Measurements from ENCODE around the gene SLC6A20.

SLC6A20 gene

DNA sequence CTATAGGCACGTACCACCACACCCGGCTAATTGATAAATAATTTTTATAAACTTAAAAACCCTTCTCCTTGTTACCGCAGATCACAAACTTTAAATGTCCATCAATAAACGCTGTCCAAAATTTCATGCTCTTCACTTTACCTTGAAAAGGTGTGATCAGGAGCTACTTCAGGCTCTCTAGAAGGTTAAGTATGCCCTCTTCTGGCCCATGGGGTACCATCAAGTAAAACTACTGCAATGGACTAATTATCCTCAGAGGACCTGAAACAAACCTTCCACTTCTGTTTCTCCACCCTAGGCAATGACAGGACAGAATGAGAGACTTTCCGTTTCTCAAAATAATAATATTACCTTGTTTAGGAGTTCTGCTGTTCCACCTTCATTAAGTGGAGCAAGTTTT, 36.4 kb upstream of the SLC6A20 start:
- peak; percentile 20 for DNase-seq (ENCODE audit: low read depth)
- TF ChIP-seq, protein P1, sequence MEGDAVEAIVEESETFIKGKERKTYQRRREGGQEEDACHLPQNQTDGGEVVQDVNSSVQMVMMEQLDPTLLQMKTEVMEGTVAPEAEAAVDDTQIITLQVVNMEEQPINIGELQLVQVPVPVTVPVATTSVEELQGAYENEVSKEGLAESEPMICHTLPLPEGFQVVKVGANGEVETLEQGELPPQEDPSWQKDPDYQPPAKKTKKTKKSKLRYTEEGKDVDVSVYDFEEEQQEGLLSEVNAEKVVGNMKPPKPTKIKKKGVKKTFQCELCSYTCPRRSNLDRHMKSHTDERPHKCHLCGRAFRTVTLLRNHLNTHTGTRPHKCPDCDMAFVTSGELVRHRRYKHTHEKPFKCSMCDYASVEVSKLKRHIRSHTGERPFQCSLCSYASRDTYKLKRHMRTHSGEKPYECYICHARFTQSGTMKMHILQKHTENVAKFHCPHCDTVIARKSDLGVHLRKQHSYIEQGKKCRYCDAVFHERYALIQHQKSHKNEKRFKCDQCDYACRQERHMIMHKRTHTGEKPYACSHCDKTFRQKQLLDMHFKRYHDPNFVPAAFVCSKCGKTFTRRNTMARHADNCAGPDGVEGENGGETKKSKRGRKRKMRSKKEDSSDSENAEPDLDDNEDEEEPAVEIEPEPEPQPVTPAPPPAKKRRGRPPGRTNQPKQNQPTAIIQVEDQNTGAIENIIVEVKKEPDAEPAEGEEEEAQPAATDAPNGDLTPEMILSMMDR (conservative IDR thresholded peaks at IDR 0.05; ENCODE audit: control insufficient read depth, insufficient read depth, low read depth, low read length): peak; percentile 29
- no peak overlapping the region for H3K4me3 ChIP-seq (ENCODE audit: control insufficient read depth, low read depth, low read length)

DNA sequence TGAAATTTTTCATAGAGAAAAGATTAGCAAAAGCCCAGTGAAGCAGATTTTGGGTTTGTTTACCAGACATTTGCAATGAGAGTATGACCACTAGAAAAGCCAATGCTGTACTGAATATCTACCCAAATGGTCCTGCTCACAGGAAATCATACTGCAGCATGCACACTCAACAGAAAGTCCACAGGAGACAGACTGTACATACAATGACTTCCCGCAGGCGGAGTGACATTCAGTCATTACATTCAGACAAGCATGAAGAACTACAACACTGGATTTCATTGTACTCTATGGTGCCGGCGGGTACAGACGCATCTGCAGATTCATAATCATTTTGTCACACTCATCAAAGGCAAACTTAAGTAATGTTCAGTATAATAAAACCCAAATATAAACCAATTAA, 33.8 kb upstream of the SLC6A20 start:
- TF ChIP-seq, protein P1 (conservative IDR thresholded peaks at IDR 0.05; ENCODE audit: control insufficient read depth, insufficient read depth, low read depth, low read length): no peak
- no peak for DNase-seq (ENCODE audit: low read depth)
- H3K4me3 ChIP-seq (ENCODE audit: control insufficient read depth, low read depth, low read length): no peak overlapping the region

DNA sequence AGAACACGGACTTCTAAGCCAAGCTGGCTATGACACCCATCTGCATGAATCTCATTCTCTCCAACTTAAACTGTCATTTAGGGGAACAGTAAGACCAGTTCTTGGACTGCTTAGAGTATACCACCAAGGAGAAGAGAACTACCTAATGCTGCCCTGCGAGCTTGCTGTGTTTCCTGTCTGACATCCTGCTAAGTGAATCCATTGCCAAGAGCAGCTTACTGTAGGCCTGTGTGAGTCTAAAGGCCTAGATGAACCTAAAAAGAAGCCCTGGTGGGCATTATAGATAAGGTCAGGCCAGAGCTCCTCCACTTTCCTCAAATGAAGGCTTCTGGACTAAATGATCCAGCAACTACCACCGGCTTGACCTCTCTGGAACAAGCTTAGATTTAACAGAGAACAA, 30.6 kb upstream of the SLC6A20 start:
- no peak for DNase-seq (ENCODE audit: low read depth)
- TF ChIP-seq, protein P1 (conservative IDR thresholded peaks at IDR 0.05; ENCODE audit: control insufficient read depth, insufficient read depth, low read depth, low read length): no peak
- H3K4me3 ChIP-seq (ENCODE audit: control insufficient read depth, low read depth, low read length): no peak overlapping the region

DNA sequence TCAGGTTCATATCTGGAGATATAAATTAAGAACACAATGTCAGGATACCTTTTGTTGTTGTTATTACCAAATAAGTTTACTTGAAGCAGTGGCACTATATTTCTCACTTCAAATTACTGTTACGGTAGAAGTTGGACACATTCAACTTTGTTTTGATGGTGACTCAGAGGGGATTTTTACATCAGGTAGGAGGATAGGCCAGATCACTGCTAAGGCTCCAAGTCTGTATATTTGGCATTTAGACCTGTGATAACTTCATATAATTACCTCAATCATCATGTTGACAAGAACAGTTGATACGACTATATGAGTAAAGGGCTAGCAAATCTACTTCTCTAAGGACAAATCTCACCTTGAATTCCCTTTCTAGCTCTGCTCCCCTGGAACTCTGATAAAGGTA, 30.0 kb upstream of the SLC6A20 start:
- TF ChIP-seq, protein P1 (conservative IDR thresholded peaks at IDR 0.05; ENCODE audit: control insufficient read depth, insufficient read depth, low read depth, low read length): no peak
- DNase-seq (ENCODE audit: low read depth): no peak
- H3K4me3 ChIP-seq (ENCODE audit: control insufficient read depth, low read depth, low read length): no peak overlapping the region

DNA sequence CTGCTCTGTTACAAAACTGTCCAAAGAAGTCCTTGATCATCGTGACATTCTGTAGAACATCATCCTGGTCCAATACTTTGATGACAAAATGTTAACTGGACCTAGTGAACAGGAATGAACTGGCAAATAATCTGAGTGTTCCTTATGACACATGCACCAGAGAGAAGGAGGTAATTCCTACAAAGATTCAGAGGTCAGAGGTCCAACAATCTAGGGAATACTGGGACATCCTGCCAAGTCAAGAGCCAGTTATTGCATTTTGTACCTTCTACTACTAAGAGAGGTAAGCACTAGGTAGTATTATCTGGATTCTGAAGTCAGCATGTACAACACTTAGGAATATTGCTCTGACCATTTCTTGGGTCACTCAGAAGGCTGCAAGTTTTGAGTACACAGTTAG, 24.8 kb upstream of the SLC6A20 start:
- TF ChIP-seq, protein P1 (conservative IDR thresholded peaks at IDR 0.05; ENCODE audit: control insufficient read depth, insufficient read depth, low read depth, low read length): no peak
- DNase-seq (ENCODE audit: low read depth): no peak
- no peak overlapping the region for H3K4me3 ChIP-seq (ENCODE audit: control insufficient read depth, low read depth, low read length)

DNA sequence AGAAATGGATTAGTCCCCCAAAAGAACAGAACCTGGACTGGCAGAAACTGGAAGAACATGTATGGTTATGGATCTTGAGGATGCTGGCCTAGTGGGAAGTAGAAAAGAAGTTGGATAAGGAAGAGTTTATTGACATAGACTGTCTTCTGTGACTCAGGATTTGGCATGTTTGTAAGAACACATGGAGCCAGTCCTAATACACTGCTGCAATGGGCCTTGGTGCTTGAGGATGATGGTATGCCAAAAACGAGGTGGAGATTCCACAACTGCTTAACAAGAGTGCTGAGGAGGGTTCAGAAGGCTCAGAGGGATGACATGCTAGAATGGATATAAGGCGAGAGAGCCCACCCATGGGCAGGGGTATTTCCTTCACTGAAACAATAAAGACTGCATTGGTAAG, 23.2 kb upstream of the SLC6A20 start:
- no peak overlapping the region for H3K4me3 ChIP-seq (ENCODE audit: control insufficient read depth, low read depth, low read length)
- TF ChIP-seq, protein P1 (conservative IDR thresholded peaks at IDR 0.05; ENCODE audit: control insufficient read depth, insufficient read depth, low read depth, low read length): no peak
- DNase-seq (ENCODE audit: low read depth): peak; percentile 86

Data from fibroblast of mammary gland (primary cell).